ENCODE measurements around the gene EPB41L4A.

DNA sequence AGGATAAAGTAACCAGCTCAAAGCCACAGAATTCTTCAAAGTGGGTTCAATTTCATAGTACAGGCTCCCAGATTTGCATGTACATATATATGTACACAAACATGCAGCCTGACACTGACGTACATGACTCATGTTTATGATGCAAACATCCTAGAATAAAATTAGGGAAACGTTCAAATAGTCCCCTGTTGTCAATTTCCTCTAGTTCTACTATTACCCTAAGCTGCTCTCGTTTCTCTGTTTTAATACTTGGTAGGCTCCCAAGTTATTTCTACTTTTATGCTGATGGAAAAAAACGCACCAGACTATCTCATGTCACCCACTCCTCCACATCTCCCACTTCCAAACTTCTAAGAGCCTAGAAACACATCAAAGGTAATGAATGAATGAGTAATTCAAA, 229.7 kb downstream of the EPB41L4A start:
- no peak for TF ChIP-seq POLR2A (IDR thresholded peaks at IDR 0.05)
- TF ChIP-seq, protein P1, sequence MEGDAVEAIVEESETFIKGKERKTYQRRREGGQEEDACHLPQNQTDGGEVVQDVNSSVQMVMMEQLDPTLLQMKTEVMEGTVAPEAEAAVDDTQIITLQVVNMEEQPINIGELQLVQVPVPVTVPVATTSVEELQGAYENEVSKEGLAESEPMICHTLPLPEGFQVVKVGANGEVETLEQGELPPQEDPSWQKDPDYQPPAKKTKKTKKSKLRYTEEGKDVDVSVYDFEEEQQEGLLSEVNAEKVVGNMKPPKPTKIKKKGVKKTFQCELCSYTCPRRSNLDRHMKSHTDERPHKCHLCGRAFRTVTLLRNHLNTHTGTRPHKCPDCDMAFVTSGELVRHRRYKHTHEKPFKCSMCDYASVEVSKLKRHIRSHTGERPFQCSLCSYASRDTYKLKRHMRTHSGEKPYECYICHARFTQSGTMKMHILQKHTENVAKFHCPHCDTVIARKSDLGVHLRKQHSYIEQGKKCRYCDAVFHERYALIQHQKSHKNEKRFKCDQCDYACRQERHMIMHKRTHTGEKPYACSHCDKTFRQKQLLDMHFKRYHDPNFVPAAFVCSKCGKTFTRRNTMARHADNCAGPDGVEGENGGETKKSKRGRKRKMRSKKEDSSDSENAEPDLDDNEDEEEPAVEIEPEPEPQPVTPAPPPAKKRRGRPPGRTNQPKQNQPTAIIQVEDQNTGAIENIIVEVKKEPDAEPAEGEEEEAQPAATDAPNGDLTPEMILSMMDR (IDR thresholded peaks at IDR 0.05), result no peak
